Prostate gland (tissue), 2 donors: ENCODE results near the gene CLDN22. TPM values are rescaled to one million over a fixed set of nuclear protein-coding genes. Genes with fewer than 3 reads are reported as not detected.

Source experiments
- DNase-seq: peaks from one replicate; pipeline ENCODE4 v3.0.0-alpha.2; 2019; ENCODE audit warnings: low spot score
- H3K27ac ChIP-seq, 2 donors: fragments of 200-600 bp; sonication (generic); 2 replicates each; pipeline ENCODE4 v1.5.1; 2017 to 2019
- H3K27me3 ChIP-seq: fragments of 200-600 bp; sonication (generic); replicated peaks from 2 replicates; pipeline ENCODE4 v1.5.1; 2019; ENCODE audit not compliant: insufficient read depth
- H3K36me3 ChIP-seq, 2 donors: fragments of 200-600 bp; sonication (generic); 1 replicate in 1 of 2; 2 replicates in 1 of 2; pipeline versions ENCODE4 v1.5.1 to v1.8.1; 2017 to 2019
- H3K4me1 ChIP-seq: fragments of 200-600 bp; sonication (generic); replicated peaks from 2 replicates; pipeline ENCODE4 v1.5.1; 2019
- H3K4me3 ChIP-seq, 2 donors: fragments of 200-600 bp; sonication (generic); 2 replicates each; pipeline ENCODE4 v1.5.1; 2017 to 2019
- H3K9me3 ChIP-seq: fragments of 200-600 bp; sonication (generic); 2 replicates; pipeline ENCODE4 v1.5.1; 2017
- CTCF ChIP-seq, 4 experiments: fragments of 200-600 bp in 2 of 4; fragments of 450-650 bp in 2 of 4; sonication (generic) in 2 of 4; IDR thresholded peaks; 1 replicate in 3 of 4; 2 replicates in 1 of 4; pipeline ENCODE4 v1.5.1; 2016 to 2019; ENCODE audit warnings: antibody characterized with exemption in 4 of 4, mild to moderate bottlenecking in 2 of 4, moderate library complexity in 2 of 4
- POLR2A ChIP-seq: fragments of 450-650 bp; IDR thresholded peaks from one replicate; pipeline ENCODE4 v1.6.1; 2016; ENCODE audit warnings: antibody characterized with exemption, mild to moderate bottlenecking
- POLR2AphosphoS5 ChIP-seq: sonication (generic); formaldehyde crosslinking; IDR thresholded peaks from one replicate; pipeline ENCODE4 v1.6.1; 2017; ENCODE audit warnings: antibody characterized with exemption
- WGBS: methylation state at CpG from one replicate; pipeline ENCODE4 v1.1.5; 2018; 5-methylcytosine and 5-hydroxymethylcytosine counted together
- intact Hi-C: fragments of 100-400 bp; cut with DNase I; formaldehyde crosslinking; loops from one replicate; pipeline ENCODE4 v1.14.2; 2022
- total RNA-seq, 2 donors: library from RNA; depleted of rRNA; stranded (reverse); fragments of >200 nt; gene quantifications; one replicate each; pipeline ENCODE4 v1.1.0, GENCODE V29; 2016

CLDN22 gene
- total RNA-seq, 2 donors from 2014 or later = not detected

GRCh38 chr4:183352546-183352945 lies 32.5 kb upstream of the CLDN22 start:
- WGBS = 88% methylated on average over 5 of the region's 5 CpGs
- DNase-seq = no peak
- H3K27ac ChIP-seq = no peak overlapping the region
- no peaks in the 10 kb centered on the region for H3K36me3 ChIP-seq
- H3K27me3 ChIP-seq = no peaks in the 10 kb centered on the region
- H3K9me3 ChIP-seq = no peaks in the 10 kb centered on the region
- intact Hi-C loops = no loop called here
- H3K4me3 ChIP-seq = no peak overlapping the region
- H3K4me1 ChIP-seq = no peaks in the 10 kb centered on the region
- TF ChIP-seq POLR2AphosphoS5 = no peak

GRCh38 chr4:183350317-183351071 lies 30.4 kb upstream of the CLDN22 start:
- TF ChIP-seq POLR2A (no peak), CTCF (IDR thresholded peaks at IDR 0.05) (no peak)
- no peak for DNase-seq
- intact Hi-C loops = no loop called here
- Histone ChIP-seq H3K36me3 (no peaks in the 10 kb centered on the region), H3K4me3 (no peak overlapping the region), H3K27me3 (no peaks in the 10 kb centered on the region), H3K9me3 (no peaks in the 10 kb centered on the region), H3K4me1 (no peaks in the 10 kb centered on the region), H3K27ac (no peak overlapping the region)
- 88% methylated on average over 17 of the region's 17 CpGs for WGBS

- no peak for TF ChIP-seq POLR2AphosphoS5
- TF ChIP-seq POLR2A = no peak
- no peak for TF ChIP-seq CTCF (IDR thresholded peaks at IDR 0.05)
- 92% methylated on average over 9 of the region's 9 CpGs for WGBS
- no peak for DNase-seq
- no peak overlapping the region for H3K27ac ChIP-seq
- H3K36me3 ChIP-seq = no peaks in the 10 kb centered on the region
- no peaks in the 10 kb centered on the region for H3K9me3 ChIP-seq
- H3K4me1 ChIP-seq = no peaks in the 10 kb centered on the region
- intact Hi-C loops = no loop called here
- no peak overlapping the region for H3K4me3 ChIP-seq
- H3K27me3 ChIP-seq = no peaks in the 10 kb centered on the region
Observed at GRCh38 chr4:183349673-183350072, 29.6 kb upstream of the CLDN22 start.

- TF ChIP-seq POLR2AphosphoS5 (no peak), POLR2A (no peak), CTCF (IDR thresholded peaks at IDR 0.05) (no peak)
- Histone ChIP-seq H3K9me3 (no peaks in the 10 kb centered on the region), H3K36me3 (no peaks in the 10 kb centered on the region), H3K27me3 (no peaks in the 10 kb centered on the region), H3K4me1 (no peaks in the 10 kb centered on the region), H3K27ac (no peak overlapping the region), H3K4me3 (no peak overlapping the region)
- 83% methylated on average over 17 of the region's 17 CpGs for WGBS
- intact Hi-C loops = no loop called here
- DNase-seq = no peak
Observed at GRCh38 chr4:183348706-183349659, 28.9 kb upstream of the CLDN22 start.

- no peak for DNase-seq
- Histone ChIP-seq H3K27me3 (no peaks in the 10 kb centered on the region), H3K4me1 (no peaks in the 10 kb centered on the region), H3K9me3 (no peaks in the 10 kb centered on the region), H3K4me3 (no peak overlapping the region), H3K27ac (no peak overlapping the region), H3K36me3 (no peaks in the 10 kb centered on the region)
- 97% methylated on average over 12 of the region's 12 CpGs for WGBS
- intact Hi-C loops = no loop called here
- TF ChIP-seq POLR2AphosphoS5 = no peak
- no peak for TF ChIP-seq CTCF (IDR thresholded peaks at IDR 0.05)
- no peak for TF ChIP-seq POLR2A
Observed at GRCh38 chr4:183348136-183348535, 28.1 kb upstream of the CLDN22 start.
